TTC549 (cell line): ENCODE measurements around the gene FBXO10.
A peak's percentile ranks its signal among the peaks of the same experiment; 100 is the strongest.
"Not testable (repeated sequence)": the region's sequence is repeated elsewhere in the genome, so short reads cannot be mapped to it uniquely, and the experiment has no call there.

Source experiments
- FAIRE-seq: peaks from 2 replicates; lab custom pipeline; 2012; peaks lifted over from hg19 to GRCh38; lab: Jason Lieb, UNC

The FBXO10 gene

GRCh38 chr9:37477443-37477842 is 98.7 kb downstream of the FBXO10 start:
- FAIRE-seq: not testable (repeated sequence)

GRCh38 chr9:37476930-37477329 is 99.2 kb downstream of the FBXO10 start:
- no peak for FAIRE-seq

GRCh38 chr9:37474438-37474837 is 101.7 kb downstream of the FBXO10 start:
- FAIRE-seq: no peak

GRCh38 chr9:37473982-37474381 is 102.2 kb downstream of the FBXO10 start:
- FAIRE-seq: not testable (repeated sequence)

- peak; percentile 82 for FAIRE-seq
These were observed 104.1 kb downstream of the FBXO10 start for GRCh38 chr9:37471942-37472684.

- no peak for FAIRE-seq
These were observed 107.6 kb downstream of the FBXO10 start for GRCh38 chr9:37468620-37469019.

- not testable (repeated sequence) for FAIRE-seq
These were observed 108.7 kb downstream of the FBXO10 start for GRCh38 chr9:37467530-37467929.

GRCh38 chr9:37466037-37466709 is 110.0 kb downstream of the FBXO10 start:
- no peak for FAIRE-seq

- FAIRE-seq: peak; percentile 97
These were observed 110.7 kb downstream of the FBXO10 start, which contains the start of gene ZBTB5 for GRCh38 chr9:37465249-37466036. TSS of gene ZBTB5 (minus strand) at chr9:37465450. CDS start at chr9:37442551, 22,899 bp downstream.

GRCh38 chr9:37464426-37465248 is 111.5 kb downstream of the FBXO10 start:
- FAIRE-seq: no peak

- FAIRE-seq: no peak
These were observed 112.2 kb downstream of the FBXO10 start for GRCh38 chr9:37464006-37464405.
